Fibroblast of the aortic adventitia (primary cell): Measurements from ENCODE around the gene FAM120A. TPM values are rescaled to one million over a fixed set of nuclear protein-coding genes. Genes with fewer than 3 reads are reported as not detected.

ENCODE experiments used
- DNase-seq: peaks from one replicate; pipeline ENCODE4 v3.0.0-alpha.2; 2010; ENCODE audit warnings: low read depth
- H3K4me3 ChIP-seq: 2 replicates; pipeline ENCODE4 v1.5.1; 2011; ENCODE audit warnings: low read depth, mild to moderate bottlenecking, control low read depth, low read length, moderate library complexity
- CTCF ChIP-seq: IDR thresholded peaks from 2 replicates; pipeline ENCODE4 v1.5.1; 2011; ENCODE audit warnings: mild to moderate bottlenecking, low read length, control low read depth, inconsistent platforms; ENCODE audit not compliant: insufficient read depth
- total RNA-seq: library from RNA; depleted of rRNA; stranded (reverse); fragments of >200 nt; gene quantifications from 2 replicates; pipeline ENCODE4 v1.2.3, GENCODE V29; 2012; ENCODE audit warnings: low replicate concordance

Gene FAM120A
- total RNA-seq, 1 donor = 116 TPM

GRCh38 chr9:93560991-93561390 lies 109.5 kb downstream of the FAM120A start:
- no peak for DNase-seq
- TF ChIP-seq CTCF = no peak
- no peak overlapping the region for H3K4me3 ChIP-seq

GRCh38 chr9:93562157-93562556 lies 110.7 kb downstream of the FAM120A start:
- DNase-seq = no peak
- no peak overlapping the region for H3K4me3 ChIP-seq
- TF ChIP-seq CTCF = no peak

DNA sequence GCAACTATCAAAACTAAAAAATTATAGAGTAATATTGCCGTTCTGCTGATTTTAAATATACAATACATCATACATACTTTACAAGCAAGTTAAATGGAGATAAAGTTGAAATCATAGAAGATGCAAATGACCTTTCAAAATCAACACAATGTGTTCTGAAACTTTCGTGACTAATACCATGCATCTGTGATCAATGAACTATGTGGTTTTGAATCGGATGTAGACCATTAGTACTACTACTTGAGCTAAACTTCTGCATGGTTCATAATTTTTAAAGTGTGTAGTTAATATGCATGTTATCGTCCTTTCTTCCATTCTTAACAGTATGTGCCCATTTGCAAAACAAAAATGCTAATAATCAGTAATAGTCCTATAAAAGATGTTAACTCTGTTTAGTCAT lies 113.6 kb downstream of the FAM120A start:
- no peak overlapping the region for H3K4me3 ChIP-seq
- no peak for DNase-seq
- TF ChIP-seq CTCF = no peak

- H3K4me3 ChIP-seq = peak overlapping the region; percentile 80
- DNase-seq = peak; percentile 94
- peak; percentile 89 for TF ChIP-seq CTCF
Measured at GRCh38 chr9:93566408-93567270, 115.2 kb downstream of the FAM120A start.

DNA sequence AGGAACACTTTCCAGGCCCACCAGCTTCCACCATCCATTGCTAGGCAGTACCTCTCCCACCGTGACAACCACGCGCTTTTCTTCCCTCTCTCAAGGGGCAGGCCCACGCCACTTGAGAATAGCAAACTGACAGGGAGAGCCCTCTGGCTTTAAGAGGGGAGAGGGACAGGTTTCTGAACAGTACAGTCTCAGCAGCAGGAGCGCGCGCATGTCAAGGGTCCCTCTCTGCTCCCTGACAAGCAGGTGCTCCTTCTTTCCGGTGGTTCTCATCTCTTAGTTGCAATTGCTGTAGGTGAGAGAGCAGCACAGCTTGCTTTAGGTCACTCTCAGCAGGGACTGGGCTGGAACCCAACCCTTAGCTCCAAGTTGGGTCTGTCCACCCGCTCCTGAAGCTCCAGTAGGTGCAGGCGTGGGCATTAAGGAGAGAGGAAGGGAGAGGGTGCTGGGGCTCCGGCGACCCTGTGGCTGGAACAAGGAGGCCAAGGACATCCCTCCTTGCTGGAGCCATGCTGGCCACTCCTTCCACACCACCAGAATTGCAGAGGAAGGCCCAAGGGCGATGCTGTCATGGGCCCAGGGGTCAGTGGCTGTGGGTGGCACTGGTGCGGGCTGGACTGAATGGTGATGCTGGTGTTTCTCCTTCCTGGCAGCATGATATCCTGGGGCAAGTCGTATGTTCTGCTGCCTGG lies 115.9 kb downstream of the FAM120A start:
- peak overlapping the region; percentile 80 for H3K4me3 ChIP-seq
- TF ChIP-seq CTCF = no peak
- peak; percentile 17 for DNase-seq

DNA sequence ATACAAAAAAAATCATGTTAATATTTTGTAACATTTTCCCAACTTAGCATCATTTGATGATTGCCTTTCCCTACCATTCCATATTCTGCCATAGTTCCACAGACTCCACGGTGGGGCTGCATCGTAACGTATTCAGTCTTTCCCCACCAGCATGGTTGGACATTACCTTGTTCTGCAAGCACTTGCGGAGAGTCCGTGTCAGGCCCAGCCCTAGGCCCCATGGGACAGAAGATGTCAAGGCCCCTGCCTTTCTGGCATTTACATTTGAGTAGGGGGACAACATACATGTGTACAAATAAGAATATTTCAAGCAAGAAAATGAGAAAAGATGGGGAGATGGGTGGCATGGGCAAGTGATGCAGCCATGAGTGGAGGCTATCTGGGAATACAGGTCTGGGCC lies 116.7 kb downstream of the FAM120A start:
- H3K4me3 ChIP-seq = no peak overlapping the region
- DNase-seq = no peak

More for the DNA sequence above, 116.7 kb downstream of the FAM120A start:
- no peak for TF ChIP-seq CTCF
